ENCODE results near the gene CAVIN3. TPM values are rescaled to one million over a fixed set of nuclear protein-coding genes. Genes with fewer than 3 reads are reported as not detected.

The CAVIN3 gene
- total and polyA plus RNA-seq, 9 of the 15 experiments (the other 6 are each of a cell fraction or from before 2014, with no cell fraction given) = 0.13 TPM; not detected in 8

- no peak for ATAC-seq
- intact Hi-C loops (cut with micrococcal nuclease) = no loop called here
- Histone ChIP-seq H3K9me1 (ENCODE audit: control insufficient read depth, insufficient read depth, low read length) (no peaks in the 10 kb centered on the region), H3K27me3 (ENCODE audit: control insufficient read depth in 2 of 2, insufficient read depth in 2 of 2, low read length in 2 of 2) (peaks cover 4 to 6% of the 10 kb centered on the region in 2 experiments; a peak in 1 of 5 replicates), H2AFZ (ENCODE audit: low read depth, low read length) (no peak overlapping the region), H3K79me2 (ENCODE audit: control insufficient read depth, insufficient read depth, low read length) (no peaks in the 10 kb centered on the region), H3K9me3 (replicated peaks; ENCODE audit: control insufficient read depth, insufficient read depth, low read depth, low read length) (no peaks in the 10 kb centered on the region), H3K4me3 (no peak overlapping the region), H3K27ac (ENCODE audit: extremely low read depth, low read depth, low read length) (no peak overlapping the region), H3K36me3 (ENCODE audit: control insufficient read depth, insufficient read depth, low read length) (no peaks in the 10 kb centered on the region), H4K20me1 (replicated peaks; ENCODE audit: control insufficient read depth, insufficient read depth, low read length) (no peaks in the 10 kb centered on the region), H3K4me2 (ENCODE audit: insufficient read depth, low read length) (no peak overlapping the region), H3K4me1 (replicated peaks in 1 of 2; ENCODE audit: control insufficient read depth in 2 of 2, insufficient read depth in 2 of 2, low read length in 2 of 2) (peaks cover 0 to 18% of the 10 kb centered on the region in 2 experiments; a peak in 2 of 5 replicates), H3K9ac (ENCODE audit: insufficient read depth in 1 of 2, low read depth in 2 of 2, low read length in 2 of 2) (no peak overlapping the region)
- ChIA-PET POLR2A (interaction anchor here (2.1 kb wide), 1 partner anchor 11 kb away, joined by 8 read pairs; no protein-coding TSS in a partner anchor), CTCF (ENCODE audit: low intra/inter-chr PET ratio) (interaction anchor here (0.6 kb wide), 1 partner anchor 137 kb away, joined by 3 read pairs; no protein-coding TSS in a partner anchor)
- WGBS (ENCODE audit: insufficient coverage, low coverage, missing lambda C conversion rate) = 8% methylated on average over 3 of the region's 3 CpGs
- TF ChIP-seq, protein P1, sequence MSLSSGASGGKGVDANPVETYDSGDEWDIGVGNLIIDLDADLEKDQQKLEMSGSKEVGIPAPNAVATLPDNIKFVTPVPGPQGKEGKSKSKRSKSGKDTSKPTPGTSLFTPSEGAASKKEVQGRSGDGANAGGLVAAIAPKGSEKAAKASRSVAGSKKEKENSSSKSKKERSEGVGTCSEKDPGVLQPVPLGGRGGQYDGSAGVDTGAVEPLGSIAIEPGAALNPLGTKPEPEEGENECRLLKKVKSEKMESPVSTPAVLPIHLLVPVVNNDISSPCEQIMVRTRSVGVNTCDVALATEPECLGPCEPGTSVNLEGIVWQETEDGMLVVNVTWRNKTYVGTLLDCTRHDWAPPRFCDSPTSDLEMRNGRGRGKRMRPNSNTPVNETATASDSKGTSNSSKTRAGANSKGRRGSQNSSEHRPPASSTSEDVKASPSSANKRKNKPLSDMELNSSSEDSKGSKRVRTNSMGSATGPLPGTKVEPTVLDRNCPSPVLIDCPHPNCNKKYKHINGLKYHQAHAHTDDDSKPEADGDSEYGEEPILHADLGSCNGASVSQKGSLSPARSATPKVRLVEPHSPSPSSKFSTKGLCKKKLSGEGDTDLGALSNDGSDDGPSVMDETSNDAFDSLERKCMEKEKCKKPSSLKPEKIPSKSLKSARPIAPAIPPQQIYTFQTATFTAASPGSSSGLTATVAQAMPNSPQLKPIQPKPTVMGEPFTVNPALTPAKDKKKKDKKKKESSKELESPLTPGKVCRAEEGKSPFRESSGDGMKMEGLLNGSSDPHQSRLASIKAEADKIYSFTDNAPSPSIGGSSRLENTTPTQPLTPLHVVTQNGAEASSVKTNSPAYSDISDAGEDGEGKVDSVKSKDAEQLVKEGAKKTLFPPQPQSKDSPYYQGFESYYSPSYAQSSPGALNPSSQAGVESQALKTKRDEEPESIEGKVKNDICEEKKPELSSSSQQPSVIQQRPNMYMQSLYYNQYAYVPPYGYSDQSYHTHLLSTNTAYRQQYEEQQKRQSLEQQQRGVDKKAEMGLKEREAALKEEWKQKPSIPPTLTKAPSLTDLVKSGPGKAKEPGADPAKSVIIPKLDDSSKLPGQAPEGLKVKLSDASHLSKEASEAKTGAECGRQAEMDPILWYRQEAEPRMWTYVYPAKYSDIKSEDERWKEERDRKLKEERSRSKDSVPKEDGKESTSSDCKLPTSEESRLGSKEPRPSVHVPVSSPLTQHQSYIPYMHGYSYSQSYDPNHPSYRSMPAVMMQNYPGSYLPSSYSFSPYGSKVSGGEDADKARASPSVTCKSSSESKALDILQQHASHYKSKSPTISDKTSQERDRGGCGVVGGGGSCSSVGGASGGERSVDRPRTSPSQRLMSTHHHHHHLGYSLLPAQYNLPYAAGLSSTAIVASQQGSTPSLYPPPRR (CRISPR knock-in tag; IDR thresholded peaks at IDR 0.05; ENCODE audit: borderline replicate concordance) = no peak
- no peak for TF ChIP-seq ZNF41 (CRISPR knock-in tag; conservative IDR thresholded peaks at IDR 0.05)
- TF ChIP-seq CHD7 (IDR thresholded peaks at IDR 0.05; ENCODE audit: low read depth, low read length) = no peak
- TF ChIP-seq ZNF780A (CRISPR knock-in tag; IDR thresholded peaks at IDR 0.05) = no peak
- TF ChIP-seq ZC3H11A (IDR thresholded peaks at IDR 0.05; ENCODE audit: low read depth, low read length) = no peak
- in situ Hi-C loops (cut with MboI) = no loop called here
- DNase-seq (ENCODE audit: extremely low read depth in 1 of 4, low spot score in 3 of 4) = no peak
- no TSS peak for BruUV-seq (replicated peaks)
- FAIRE-seq = no peak
Measured at GRCh38 chr11:6271598-6271997, 48.7 kb downstream of the CAVIN3 start.

All from K562 (cell line).